ENCODE measurements around the gene SLC25A21.
"Not testable (repeated sequence)": the region's sequence is repeated elsewhere in the genome, so short reads cannot be mapped to it uniquely, and the experiment has no call there.

The SLC25A21 gene

DNA sequence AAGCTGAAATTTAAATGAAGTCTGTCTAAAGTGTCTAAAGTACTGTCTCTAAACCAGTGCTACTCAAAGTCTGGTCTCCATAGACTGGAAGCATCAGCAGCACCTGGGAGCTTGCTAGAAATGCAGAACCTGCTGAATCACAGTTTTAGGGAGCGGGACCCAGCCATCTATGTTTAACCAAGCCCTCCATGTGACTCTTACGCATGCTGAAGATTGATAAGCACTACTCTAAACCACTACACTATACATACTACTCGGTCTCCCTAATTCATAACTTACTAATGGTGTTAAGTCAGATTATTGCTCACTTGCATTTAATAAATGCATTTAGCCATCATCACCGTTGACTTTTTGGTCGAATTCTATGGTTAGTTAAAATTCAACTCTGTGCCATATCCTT, 88.8 kb downstream of the SLC25A21 start:
- DNase-seq, result no peak

DNA sequence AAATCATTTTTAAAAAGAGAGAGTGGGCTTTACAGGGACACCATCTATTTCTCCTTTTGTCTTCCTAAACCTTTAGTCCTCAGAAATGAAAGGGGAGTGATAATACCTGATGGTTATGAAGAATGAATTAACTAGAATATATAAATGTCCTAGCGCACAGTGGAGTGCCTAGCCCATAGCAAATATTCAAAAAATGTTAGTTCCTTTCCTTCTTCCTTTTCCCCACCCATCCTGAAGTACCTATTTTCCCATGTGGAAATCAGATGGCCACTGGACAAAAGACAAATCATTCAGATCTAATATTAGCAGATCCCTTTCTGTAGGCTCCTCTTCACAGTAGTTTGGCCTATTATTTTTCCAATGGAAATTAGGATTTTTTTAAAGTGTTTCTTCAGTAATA, 90.0 kb downstream of the SLC25A21 start:
- no peak for DNase-seq

DNA sequence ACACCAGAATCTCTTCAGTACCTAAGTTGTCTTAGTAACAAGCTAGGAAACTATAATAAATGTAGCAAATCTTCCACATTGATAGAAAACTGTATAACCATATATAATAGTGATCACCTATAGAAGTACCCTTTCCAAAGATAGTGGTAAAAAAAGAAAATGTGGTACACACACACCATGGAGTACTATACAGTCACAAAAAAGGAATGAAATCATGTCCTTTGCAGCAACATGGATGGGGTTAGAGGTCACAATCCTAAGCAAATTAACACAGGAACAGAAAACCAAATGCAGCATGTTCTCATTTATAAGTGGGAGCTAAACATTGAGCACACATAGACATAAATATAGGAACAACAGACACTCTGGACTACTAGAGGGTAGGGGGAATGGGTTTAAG, 90.5 kb downstream of the SLC25A21 start:
- DNase-seq, result no peak

DNA sequence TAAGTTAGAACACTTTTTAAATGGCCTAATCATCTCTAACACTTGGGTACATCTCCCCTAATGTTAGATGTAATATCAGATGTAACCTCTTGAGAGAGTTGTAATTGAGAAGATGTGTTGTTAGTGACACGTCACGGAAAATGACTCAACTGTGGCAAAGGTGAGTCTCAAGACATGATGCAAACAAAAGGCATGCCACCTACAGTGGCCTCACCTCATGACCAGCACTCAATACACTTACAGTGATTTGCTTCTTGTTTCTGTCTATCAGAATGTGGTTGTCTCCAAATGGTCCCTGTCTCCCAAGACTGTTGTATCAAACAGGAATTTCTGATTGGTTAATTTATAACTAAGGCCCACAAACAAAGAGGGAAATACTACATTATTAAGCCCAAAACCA, 91.2 kb downstream of the SLC25A21 start:
- DNase-seq, result no peak

DNA sequence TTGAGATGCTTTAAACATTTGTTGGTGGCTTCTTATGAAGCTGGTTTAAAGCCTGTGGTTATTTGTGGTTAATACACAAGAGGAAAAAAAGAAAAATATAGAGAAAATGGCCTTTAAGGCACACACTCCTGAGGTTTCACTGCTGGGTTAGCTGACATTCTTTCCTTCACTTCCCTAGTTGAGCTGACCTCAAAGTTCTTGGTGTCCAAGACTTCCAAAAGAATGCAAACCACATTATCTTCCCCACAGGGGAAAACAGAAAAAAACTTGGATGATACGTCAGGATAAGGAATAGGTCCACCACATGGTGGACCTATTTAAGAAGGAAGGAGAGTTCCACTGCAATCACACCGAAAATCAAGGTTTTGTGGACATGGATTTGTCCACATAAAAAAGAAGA, 94.3 kb downstream of the SLC25A21 start:
- no peak for DNase-seq

DNA sequence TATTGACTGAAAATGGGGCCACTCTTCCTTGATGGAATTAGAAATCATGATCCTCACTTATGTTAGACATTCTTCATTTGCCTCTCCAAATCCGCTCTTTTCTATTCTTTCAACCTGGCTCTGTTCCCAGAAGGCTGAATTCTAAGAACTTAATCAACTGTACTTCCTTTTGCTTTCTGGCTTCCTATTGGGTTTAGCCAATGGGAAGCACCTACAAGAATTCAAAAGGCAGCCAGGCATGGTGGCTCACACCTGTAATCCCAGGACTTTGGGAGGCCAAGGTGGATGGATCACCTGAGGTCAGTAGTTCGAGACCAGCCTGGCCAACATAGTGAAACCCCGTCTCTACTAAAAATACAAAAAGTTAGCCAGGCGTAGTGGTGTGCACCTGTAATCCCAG, 98.1 kb downstream of the SLC25A21 start:
- not testable (repeated sequence) for DNase-seq

DNA sequence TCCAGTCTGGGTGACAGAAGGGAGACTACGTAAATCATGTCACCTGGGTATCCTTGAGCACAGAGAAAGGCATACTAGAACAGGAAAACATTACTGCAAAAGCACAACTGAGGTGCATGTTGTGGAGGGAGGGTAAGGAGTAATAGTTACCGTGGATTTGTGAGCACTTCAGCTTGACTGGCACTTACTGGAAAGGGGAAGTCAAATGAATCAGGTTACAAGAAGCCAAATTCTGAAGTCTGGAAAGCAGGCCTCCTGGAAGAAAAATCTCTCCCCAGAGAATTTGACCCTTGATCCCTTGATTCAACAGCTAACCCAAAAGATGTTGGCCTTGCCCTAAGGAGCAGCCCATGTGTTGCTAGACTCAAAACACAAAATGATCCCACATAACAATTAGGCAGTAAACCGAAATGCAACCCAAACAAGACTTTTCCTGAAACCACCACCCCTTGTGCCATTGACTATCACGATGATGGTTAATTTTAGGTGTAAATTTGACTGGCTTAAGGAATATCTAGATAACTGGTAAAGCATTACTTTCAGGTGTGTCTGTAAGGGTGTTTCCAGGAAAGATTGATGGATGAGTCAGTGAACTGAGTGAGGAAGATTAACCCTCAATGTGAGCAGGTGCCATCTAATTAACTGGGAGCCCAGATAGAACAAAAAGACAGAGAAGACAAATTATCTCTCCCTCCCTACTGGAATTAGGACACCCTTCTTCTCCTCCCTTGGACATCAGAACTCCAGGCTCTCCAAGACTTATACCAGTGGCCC, 108.8 kb downstream of the SLC25A21 start:
- DNase-seq, result no peak

DNA sequence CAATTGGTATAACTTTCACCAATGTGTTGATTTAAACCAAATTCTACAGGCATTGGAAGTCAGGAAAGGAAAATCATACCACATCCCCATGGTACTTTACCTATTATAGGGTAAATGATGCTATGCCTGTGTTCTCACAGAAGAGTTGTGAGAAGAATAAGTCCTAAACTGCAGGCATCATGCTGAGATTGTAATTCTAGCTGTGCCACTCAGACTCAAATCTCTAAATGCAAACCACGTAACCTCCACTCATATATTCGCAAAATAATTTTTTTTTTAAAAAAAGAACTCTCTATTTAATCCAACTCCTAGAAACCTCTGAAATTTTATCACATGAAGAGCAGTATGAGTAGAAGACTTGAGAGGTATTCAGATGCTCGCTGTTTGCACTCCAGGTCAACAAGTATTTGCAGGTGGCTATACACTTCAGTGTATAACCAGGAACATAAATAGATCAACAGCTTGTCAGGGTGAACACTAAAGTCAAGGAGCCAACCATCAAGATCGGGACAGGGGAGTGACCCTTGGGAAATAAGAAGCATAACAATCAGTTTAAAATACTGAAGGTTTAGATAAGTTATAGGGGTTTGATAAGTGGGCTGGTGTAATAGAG, 110.1 kb downstream of the SLC25A21 start:
- no peak for DNase-seq

DNA sequence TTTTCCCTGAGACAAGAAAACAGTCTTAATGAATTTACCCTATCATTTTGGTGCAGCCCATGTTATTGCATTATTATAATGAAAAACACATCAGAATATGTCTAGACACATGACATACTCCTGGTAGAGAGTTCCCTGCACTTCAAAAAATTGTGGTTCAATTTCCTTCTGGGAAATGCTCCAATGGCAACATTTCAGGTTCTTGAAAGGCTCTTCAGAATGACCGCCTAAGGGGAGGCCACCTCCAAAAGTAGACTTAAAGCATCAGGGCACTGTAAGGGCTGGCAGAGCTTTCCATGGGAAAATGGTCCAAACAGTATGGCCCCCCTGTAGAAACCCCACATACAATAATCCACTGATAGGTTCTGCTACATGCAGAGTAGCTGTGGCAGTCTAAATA, 110.7 kb downstream of the SLC25A21 start:
- DNase-seq, result no peak

DNA sequence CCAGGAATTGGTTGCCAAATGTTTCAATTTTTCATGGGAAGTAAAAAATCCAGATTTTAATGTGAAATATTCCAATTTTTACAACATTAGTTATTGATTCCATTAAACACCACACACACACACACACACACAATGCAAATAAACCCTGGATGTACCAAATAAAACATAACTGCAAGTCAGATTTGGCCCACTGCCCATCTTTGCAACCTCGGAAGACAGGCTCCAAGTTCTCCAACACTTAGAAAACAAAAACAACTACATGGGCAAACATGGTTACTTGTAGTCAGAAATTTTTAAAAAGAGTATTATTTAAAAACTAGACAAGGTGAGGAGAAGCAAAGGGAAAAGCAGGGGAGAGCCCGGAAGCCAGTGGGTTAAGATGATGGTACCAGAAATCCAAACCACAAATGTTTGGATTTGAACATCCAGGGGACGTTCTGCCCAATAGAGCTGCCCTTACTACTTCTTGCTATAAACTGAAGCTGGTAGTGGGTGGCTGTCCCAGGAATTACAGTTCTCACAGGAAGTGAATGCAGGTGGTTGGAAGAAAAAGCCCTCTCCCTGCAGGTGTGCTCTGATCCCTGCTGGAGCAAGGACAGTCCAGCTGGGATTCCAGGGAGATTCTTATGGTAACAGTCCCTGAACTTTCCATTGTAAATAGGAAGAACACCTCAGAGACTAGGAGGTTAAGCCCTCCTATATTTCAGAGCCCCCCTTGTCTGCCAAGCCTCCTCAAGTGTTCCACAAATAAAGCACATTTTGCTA, 111.7 kb downstream of the SLC25A21 start:
- no peak for DNase-seq

DNA sequence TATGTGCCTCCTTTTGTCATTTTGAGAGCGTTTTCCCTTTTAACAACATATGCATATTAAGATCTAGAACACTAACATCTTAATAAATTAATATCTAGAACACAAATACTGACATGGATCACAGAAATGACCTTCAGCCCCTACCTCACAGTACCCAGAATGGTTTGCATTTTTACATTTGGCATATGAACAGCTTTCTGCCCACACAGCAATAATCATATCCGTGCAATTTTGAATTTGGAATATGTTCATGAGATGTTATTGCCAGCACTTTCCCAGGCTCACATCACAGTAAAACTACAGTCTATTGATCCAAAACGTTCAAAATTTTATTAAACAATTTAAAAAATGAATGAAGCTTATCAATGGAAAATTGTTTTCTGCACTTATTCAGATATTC, 114.6 kb downstream of the SLC25A21 start:
- DNase-seq, result no peak

DNA sequence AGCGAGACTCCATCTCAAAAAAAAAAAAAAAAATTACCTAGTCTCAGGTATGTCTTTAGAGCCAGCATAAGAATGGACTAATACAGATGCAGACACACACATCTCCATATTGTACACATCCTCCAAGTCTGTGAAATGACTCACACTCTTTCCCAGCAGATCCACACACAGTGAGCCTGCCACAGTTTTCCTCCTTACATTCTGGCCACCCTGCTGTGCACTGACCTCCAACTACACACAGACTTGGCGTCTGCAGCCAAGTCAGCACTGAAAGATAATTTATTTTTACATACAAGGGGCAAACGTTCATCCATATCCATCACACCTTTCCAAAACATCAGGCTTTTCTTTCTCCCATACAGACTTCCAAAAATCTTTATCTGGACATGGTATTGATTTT, 115.9 kb downstream of the SLC25A21 start:
- DNase-seq, result no peak

DNA sequence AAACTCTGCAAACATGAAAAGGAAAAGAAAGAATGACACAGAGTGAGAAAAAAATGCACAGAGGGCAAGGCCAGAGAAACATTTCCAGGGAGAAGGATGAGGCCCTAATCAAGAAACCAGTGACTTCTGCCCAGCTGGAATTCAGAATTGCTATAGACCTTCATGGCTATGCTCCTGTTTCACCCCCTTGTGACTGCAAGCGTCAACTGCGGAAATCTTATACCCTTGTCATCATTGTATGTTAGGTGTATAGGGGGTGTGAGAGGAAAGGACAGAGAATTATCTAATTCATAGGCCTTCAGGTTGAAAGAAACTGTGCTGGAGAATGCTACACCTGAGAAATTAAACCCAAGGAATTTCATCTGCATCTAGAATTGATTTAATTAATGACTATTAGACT, 117.5 kb downstream of the SLC25A21 start:
- no peak for DNase-seq

DNA sequence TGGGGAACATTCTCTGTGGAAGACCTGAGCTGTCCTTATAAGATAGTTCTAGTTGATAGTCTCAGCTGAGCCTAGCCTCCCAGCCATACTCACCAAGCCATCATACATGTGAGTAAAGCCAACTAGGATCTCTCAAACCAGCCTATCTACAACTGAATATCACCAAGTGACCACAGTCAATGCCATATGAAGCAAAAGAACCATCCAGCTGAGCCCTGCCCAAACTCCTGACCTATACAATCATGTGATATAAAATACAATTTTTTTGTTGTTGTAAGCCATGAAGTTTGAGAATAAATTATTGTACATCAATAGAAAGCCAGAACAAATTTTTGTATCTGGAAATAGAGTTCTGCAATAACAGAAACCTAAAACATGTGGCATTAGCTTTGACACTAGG, 118.3 kb downstream of the SLC25A21 start:
- DNase-seq, result no peak

DNA sequence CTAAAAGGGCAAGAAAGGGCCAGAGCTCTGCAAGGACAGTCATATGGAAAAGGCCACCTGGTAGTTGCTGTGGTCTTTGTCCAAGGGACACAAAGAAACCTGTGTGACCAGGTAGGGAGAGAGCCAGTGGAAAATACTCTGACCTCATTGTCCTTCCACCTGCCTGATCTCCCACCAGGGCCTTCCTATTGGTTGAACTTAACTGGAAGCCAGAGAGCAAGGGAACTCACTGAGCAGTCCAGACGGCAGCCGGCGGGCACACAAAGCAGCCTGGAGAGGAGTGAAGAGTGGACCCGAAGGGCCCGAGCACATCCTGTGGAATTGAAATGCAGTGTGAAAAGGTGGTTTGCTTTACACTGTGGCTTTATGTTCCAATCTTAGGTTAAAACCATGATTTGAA, 120.7 kb downstream of the SLC25A21 start:
- DNase-seq, result no peak

DNA sequence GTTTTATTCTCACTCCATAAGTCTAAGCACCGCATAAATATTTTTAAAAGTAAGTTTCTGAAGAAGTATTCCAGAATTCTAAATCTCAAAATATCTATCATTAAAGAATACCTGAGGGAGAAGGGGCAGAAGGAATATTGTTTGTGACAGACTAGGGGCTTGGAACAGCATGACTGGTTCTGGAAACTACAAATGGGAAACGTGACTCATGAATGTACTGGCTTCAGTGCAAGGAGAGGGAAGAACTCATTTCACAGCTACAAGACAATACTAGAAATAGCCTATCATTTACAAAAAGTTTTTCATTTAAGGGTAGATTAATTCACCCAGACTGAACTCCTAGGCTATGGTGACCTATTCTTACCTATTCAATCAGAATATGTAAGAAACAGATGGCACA, 121.3 kb downstream of the SLC25A21 start:
- DNase-seq, result no peak

DNA sequence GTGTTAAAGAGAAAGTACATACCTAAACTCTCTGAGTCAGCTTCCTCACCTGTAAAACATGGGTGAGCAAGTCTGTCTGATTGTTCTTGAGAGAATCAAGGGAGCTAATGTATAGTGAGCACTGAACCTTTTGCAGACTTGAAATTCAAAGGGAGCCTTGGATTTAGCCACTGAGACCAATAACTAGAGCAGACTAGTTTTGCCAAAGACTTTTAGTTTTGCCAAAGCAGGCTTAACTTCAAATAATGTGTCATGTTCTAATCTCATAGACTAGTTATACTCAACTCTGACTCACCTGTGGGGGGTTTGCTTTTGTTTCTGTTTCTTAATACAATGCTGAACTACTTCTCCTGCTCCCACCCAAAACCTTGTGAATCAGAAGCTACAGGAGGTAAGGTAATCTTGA, 123.7 kb downstream of the SLC25A21 start:
- DNase-seq, result no peak

DNA sequence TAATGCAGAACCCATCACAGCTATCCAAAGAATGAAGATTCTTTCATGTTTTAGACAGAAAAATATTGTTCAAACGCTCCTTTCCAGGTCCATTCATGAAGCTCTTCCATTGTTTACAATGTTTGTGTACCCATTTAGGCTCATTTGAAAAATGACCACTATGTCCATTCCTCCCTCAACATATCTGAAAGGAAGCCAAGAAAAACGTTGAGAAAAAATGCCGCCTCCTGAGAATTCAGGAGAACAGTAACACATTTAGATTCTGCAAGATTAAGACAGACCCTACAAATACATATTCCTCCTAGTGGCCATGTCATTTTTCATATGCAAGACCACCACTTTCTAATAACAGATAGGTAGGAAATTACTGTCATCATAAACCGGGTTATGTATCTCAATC, 124.4 kb downstream of the SLC25A21 start:
- DNase-seq, result no peak

DNA sequence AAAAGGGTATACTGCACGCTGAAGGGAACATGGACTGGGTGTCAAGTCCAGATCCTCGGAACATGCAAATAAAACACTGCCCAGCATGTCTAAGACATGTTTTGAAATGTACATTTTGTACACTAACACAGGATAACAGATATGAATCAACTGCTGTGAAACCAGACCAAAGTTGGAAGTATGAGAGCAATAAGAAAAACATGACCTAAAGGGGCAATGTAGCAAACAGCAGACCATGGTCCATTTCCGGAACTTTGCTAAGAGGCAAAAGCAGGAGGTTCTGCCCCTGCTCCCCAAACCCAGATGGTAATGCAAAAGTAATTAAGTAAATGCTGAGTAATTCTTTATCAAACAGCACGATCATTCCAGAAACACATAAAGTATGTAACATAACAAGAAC, 125.2 kb downstream of the SLC25A21 start:
- DNase-seq, result no peak

DNA sequence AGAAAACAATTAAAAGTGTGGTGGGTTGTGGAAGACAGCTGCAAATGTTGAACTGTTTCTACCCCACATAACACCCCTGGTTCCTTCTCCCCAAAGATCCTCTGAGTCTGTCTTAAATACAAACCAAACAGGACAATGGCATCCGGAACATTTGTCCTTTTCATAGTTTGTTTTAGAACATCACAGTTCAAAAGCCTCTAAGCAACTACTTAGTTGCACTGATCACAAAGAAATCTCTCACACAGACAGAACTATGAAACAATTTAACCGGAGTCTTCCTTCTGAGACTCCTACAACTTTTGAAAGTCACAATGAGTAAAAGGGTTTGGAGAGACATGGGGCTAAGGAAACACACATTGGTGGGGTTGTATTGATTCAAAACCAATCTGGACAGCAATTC, 125.6 kb downstream of the SLC25A21 start:
- no peak for DNase-seq

DNA sequence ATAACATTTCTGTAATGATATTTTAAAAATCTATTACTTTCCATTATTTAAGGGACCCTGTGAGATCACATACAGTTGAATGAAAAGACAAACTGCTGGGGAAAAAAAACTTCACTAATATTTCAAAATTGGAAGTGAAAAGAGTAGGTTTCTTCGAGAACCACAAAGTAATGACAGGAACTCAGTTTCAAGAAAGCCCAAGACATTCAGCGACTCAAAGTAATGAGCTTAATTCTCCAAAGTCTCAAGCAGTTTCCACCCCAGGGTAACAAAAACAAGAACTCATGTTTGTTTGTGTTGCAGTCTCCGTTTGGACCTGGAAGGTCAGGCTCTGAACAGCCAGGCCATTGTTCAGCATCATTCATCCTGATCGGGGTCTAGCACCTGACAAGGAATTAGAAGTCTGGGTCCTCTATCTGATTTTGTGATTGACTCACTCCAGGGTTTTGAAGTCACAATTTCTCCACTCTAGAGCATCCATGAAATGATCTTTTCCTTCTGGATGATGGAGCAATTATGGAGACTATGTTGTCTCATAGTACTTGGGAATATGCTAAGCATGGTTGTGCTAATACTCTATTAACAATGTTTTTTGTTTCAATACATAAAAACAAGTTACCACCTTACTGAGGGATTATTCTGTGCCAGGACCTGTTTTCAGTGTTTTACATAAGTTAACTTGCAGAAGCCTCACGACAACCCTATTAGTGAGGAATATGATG, 126.9 kb downstream of the SLC25A21 start:
- no peak for DNase-seq

DNA sequence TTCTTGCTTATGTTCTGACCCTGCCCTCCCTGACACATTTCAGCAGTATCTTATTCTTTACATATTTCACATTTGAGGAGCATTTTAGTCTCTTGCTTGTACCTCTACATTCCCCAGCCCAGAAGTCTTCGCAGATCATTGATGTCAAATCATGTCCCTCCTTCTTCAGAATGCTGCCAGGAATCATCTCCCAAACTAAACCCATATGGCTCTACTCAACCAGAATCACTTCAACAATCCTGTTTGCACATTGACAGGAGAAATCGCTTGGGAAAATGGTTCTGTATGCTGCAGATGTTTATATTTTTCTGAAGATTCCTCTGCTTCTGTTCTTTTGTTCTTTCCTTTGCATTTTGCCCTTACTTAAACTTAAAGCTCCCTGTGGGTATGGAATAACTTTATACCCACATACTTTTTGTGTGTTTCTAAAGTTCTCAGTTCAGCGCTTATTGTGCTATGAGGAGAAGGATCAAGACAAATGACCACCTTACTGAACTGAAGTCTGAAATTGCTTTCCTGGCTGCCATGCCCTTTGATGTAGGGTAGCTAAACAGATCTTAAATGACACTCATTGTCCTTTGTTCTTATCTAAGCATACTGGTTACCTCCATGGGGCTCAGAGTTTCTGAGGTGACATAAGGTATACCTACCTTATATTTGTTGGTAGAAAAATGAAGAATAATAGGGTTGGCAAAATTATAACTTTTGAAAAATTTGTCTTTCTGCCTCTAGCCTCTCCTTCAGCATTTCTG, 134.6 kb downstream of the SLC25A21 start:
- no peak for DNase-seq

All from activated CD4-positive, alpha-beta T cell treated with anti-CD3 and anti-CD28 coated beads for 1 hour (primary cell).